SK-N-SH (cell line): ENCODE results near the gene BBIP1. TPM values are rescaled to one million over a fixed set of nuclear protein-coding genes. Genes with fewer than 3 reads are reported as not detected.

Source experiments
- CTCF ChIA-PET: fragments of 300-600, 350-600 bp; formaldehyde crosslinking; extraction: SDS; loops from one replicate; lab custom pipeline; 2021; lab: Yijun Ruan, JAX
- POLR2A ChIA-PET: fragments of 350-600 bp; sonication (Branson Sonifier 250); formaldehyde crosslinking; extraction: SDS; loops from one replicate; lab custom pipeline; 2020; ENCODE audit warnings: antibody characterized with exemption, inconsistent platforms; lab: Yijun Ruan, JAX
- DNase-seq: peaks from one replicate; pipeline ENCODE4 v3.0.0; 2012
- H2AFZ ChIP-seq: fragments of 200-600 bp; sonication (generic); 2 replicates; pipeline ENCODE4 v1.8.1; 2016; ENCODE audit warnings: antibody characterized with exemption, mild to moderate bottlenecking, low read depth
- H3F3A ChIP-seq: fragments of 200-600 bp; sonication (generic); replicated peaks from 2 replicates; pipeline ENCODE3; 2016; ENCODE audit warnings: antibody characterized with exemption, mild to moderate bottlenecking; ENCODE audit not compliant: insufficient read depth
- H3K27ac ChIP-seq, 2 experiments: fragments of 200-500 bp in 1 of 2; fragments of 200-600 bp in 1 of 2; sonication (Bioruptor generic) in 1 of 2; sonication (generic), shearing (Covaris generic) in 1 of 2; 2 replicates each; pipeline versions ENCODE4 v1.5.1 to v1.6.1; 2014 to 2016; ENCODE audit warnings: low read depth in 2 of 2, inconsistent platforms in 1 of 2, low read length in 1 of 2, mild to moderate bottlenecking in 1 of 2, mixed read lengths in 1 of 2
- H3K27me3 ChIP-seq: fragments of 200-600 bp; sonication (generic), shearing (Covaris generic); 2 replicates; pipeline ENCODE4 v1.6.1; 2016; ENCODE audit warnings: mixed run types; ENCODE audit not compliant: insufficient read depth
- H3K36me3 ChIP-seq, 2 experiments: fragments of 200-500 bp in 1 of 2; fragments of 200-600 bp in 1 of 2; sonication (Bioruptor generic) in 1 of 2; sonication (generic) in 1 of 2; replicated peaks in 1 of 2; 2 replicates each; pipeline versions ENCODE3 to v1.5.1; 2014 to 2016; ENCODE audit warnings: low read length in 1 of 2, mild to moderate bottlenecking in 1 of 2; ENCODE audit not compliant: insufficient read depth in 2 of 2, control insufficient read depth in 1 of 2
- H3K4me1 ChIP-seq, 2 experiments: fragments of 200-500 bp in 1 of 2; fragments of 200-600 bp in 1 of 2; sonication (Bioruptor generic) in 1 of 2; sonication (generic), shearing (Covaris generic) in 1 of 2; 2 replicates each; pipeline versions ENCODE4 v1.5.1 to v1.6.1; 2014 to 2016; ENCODE audit warnings: low read depth in 1 of 2, low read length in 1 of 2, mixed run types in 1 of 2; ENCODE audit not compliant: insufficient read depth in 2 of 2, control insufficient read depth in 1 of 2
- H3K4me2 ChIP-seq: fragments of 200-600 bp; sonication (generic), shearing (Covaris generic); 2 replicates; pipeline ENCODE4 v1.6.1; 2017; ENCODE audit warnings: mixed run types
- H3K4me3 ChIP-seq, 2 experiments: fragments of 200-500 bp in 1 of 2; fragments of 200-600 bp in 1 of 2; sonication (Bioruptor generic) in 1 of 2; sonication (generic), shearing (Covaris generic) in 1 of 2; 2 replicates each; pipeline versions ENCODE4 v1.5.1 to v1.8.1; 2014 to 2016; ENCODE audit warnings: low read depth in 2 of 2, inconsistent platforms in 1 of 2, low read length in 1 of 2, mild to moderate bottlenecking in 1 of 2, mixed read lengths in 1 of 2, moderate library complexity in 1 of 2
- H3K79me2 ChIP-seq: fragments of 200-600 bp; sonication (generic); 2 replicates; pipeline ENCODE4 v1.8.1; 2017; ENCODE audit warnings: mild to moderate bottlenecking; ENCODE audit not compliant: insufficient read depth
- H3K9ac ChIP-seq: fragments of 200-600 bp; sonication (generic); 2 replicates; pipeline ENCODE4 v1.6.1; 2017; ENCODE audit warnings: mixed run types
- H3K9me2 ChIP-seq: fragments of 200-600 bp; sonication (generic); 2 replicates; pipeline ENCODE4 v1.6.1; 2017; ENCODE audit warnings: mixed run types
- H3K9me3 ChIP-seq: fragments of 200-600 bp; sonication (generic); 2 replicates; pipeline ENCODE4 v1.6.1; 2017; ENCODE audit warnings: mixed run types, mild to moderate bottlenecking, moderate library complexity
- H4K20me1 ChIP-seq: fragments of 200-600 bp; sonication (generic); 2 replicates; pipeline ENCODE4 v1.6.1; 2017; ENCODE audit warnings: mild to moderate bottlenecking, mixed run types; ENCODE audit not compliant: insufficient read depth
- CHD2 ChIP-seq: fragments of 150-350 bp; IDR thresholded peaks from 2 replicates; pipeline ENCODE4 v1.6.1; 2018; ENCODE audit warnings: low read length; ENCODE audit not compliant: partially characterized antibody
- EP300 ChIP-seq, 2 experiments: IDR thresholded peaks; 2 replicates each; pipeline versions ENCODE4 v1.4.0 to v1.6.1; 2012; ENCODE audit warnings: borderline replicate concordance in 1 of 2, low read depth in 1 of 2, low read length in 1 of 2
- FOSL2 ChIP-seq: IDR thresholded peaks from 2 replicates; pipeline ENCODE4 v1.4.0; 2012; ENCODE audit warnings: low read depth, mild to moderate bottlenecking, moderate library complexity, borderline replicate concordance
- FOXM1 ChIP-seq: IDR thresholded peaks from 2 replicates; pipeline ENCODE4 v1.4.0; 2012; ENCODE audit warnings: low read depth, mild to moderate bottlenecking
- GABPA ChIP-seq: IDR thresholded peaks from 2 replicates; pipeline ENCODE4 v1.4.0; 2012; ENCODE audit warnings: low read depth, mild to moderate bottlenecking
- GATA2 ChIP-seq: sonication (generic); formaldehyde crosslinking; IDR thresholded peaks from 2 replicates; pipeline ENCODE4 v1.5.0; 2020; ENCODE audit warnings: mild to moderate bottlenecking, missing genetic modification reagents
- IRF3 ChIP-seq: fragments of 150-350 bp; IDR thresholded peaks from 2 replicates; pipeline ENCODE4 v1.6.1; 2016; ENCODE audit warnings: mild to moderate bottlenecking, low read depth, low read length
- MAX ChIP-seq: IDR thresholded peaks from 2 replicates; pipeline ENCODE4 v1.4.0; 2012; ENCODE audit warnings: low read depth
- MEF2A ChIP-seq: IDR thresholded peaks from 2 replicates; pipeline ENCODE4 v1.4.0; 2012; ENCODE audit warnings: low read depth, borderline replicate concordance
- MXI1 ChIP-seq: IDR thresholded peaks from 2 replicates; pipeline ENCODE4 v1.6.1; 2012; ENCODE audit warnings: mild to moderate bottlenecking, low read depth, low read length, improper control_type of control experiment
- NFIC ChIP-seq: IDR thresholded peaks from 2 replicates; pipeline ENCODE4 v1.4.0; 2012; ENCODE audit warnings: borderline replicate concordance
- REST ChIP-seq: IDR thresholded peaks from 2 replicates; pipeline ENCODE4 v1.6.1; 2012; ENCODE audit warnings: mild to moderate bottlenecking, low read depth, low read length, moderate library complexity
- RXRA ChIP-seq: IDR thresholded peaks from 2 replicates; pipeline ENCODE4 v1.4.0; 2012; ENCODE audit warnings: low read depth, mild to moderate bottlenecking, borderline replicate concordance
- SIN3A ChIP-seq: IDR thresholded peaks from 2 replicates; pipeline ENCODE4 v1.6.1; 2012; ENCODE audit warnings: low read depth, mild to moderate bottlenecking, low read length, moderate library complexity, borderline replicate concordance
- SMC3 ChIP-seq: IDR thresholded peaks from 2 replicates; pipeline ENCODE4 v1.6.1; 2012; ENCODE audit warnings: low read depth, low read length, improper control_type of control experiment
- TAF1 ChIP-seq: IDR thresholded peaks from 2 replicates; pipeline ENCODE4 v1.6.1; 2012; ENCODE audit warnings: low read depth, mild to moderate bottlenecking, low read length, moderate library complexity, borderline replicate concordance
- TCF12 ChIP-seq: IDR thresholded peaks from 2 replicates; pipeline ENCODE4 v1.4.0; 2012
- TEAD4 ChIP-seq: IDR thresholded peaks from 2 replicates; pipeline ENCODE4 v1.4.0; 2012; ENCODE audit warnings: mild to moderate bottlenecking, borderline replicate concordance; ENCODE audit not compliant: insufficient read depth
- USF2 ChIP-seq: fragments of 150-350 bp; IDR thresholded peaks from 2 replicates; pipeline ENCODE4 v1.6.1; 2017; ENCODE audit warnings: antibody characterized with exemption, low read length, low read depth, borderline replicate concordance
- ZBTB33 ChIP-seq: IDR thresholded peaks from 2 replicates; pipeline ENCODE4 v1.4.0; 2012; ENCODE audit warnings: low read depth, borderline replicate concordance
- WGBS: methylation state at CpG from one replicate; pipeline ENCODE4 v1.1.6; 2017; ENCODE audit warnings: low lambda C conversion rate; 5-methylcytosine and 5-hydroxymethylcytosine counted together
- polyA plus RNA-seq, 3 experiments: library from polyadenylated mRNA; depleted of rRNA; stranded (reverse); fragments of >200 nt; gene quantifications; 2 replicates each; pipeline ENCODE4 v1.2.3, GENCODE V29; 2012

BBIP1 gene
- polyA plus RNA-seq, 1 of the 3 experiments (the other 2 are of a cell fraction) = 16.2 TPM

- POLR2A ChIA-PET = no interaction called here
- no peak overlapping the region for H3K4me2 ChIP-seq
Measured at GRCh38 chr10:110959379-110960332, 40.7 kb upstream of the BBIP1 start.

More at GRCh38 chr10:110959379-110960332, 40.7 kb upstream of the BBIP1 start:
- Histone ChIP-seq H3F3A (no peaks in the 10 kb centered on the region), H3K9ac (no peak overlapping the region), H3K79me2 (peaks cover 95% of the 10 kb centered on the region), H2AFZ (no peak overlapping the region), H3K27me3 (no peaks in the 10 kb centered on the region), H3K9me2 (no peaks in the 10 kb centered on the region), H4K20me1 (peaks cover 68% of the 10 kb centered on the region), H3K9me3 (no peaks in the 10 kb centered on the region), H3K27ac (peak overlapping the region in 1 of 2 experiments; percentile 39; a peak in 1 of 4 replicates), H3K4me3 (no peak overlapping the region), H3K36me3 (peaks cover 2 to 8% of the 10 kb centered on the region in 2 experiments)
- CTCF ChIA-PET = interaction anchor here (1.0 kb wide), 1 partner anchor 18 kb away, joined by 3 read pairs; no protein-coding TSS in a partner anchor
- DNase-seq = no peak
- 72% methylated on average over 4 of the region's 4 CpGs for whole genome bisulfite sequencing
- TF ChIP-seq GABPA (no peak), TEAD4 (no peak), FOSL2 (no peak), SMC3 (no peak), EP300 (IDR thresholded peaks at IDR 0.05; ENCODE audit: borderline replicate concordance in 1 of 2, low read depth in 1 of 2, low read length in 1 of 2) (no peak), GATA2 (CRISPR knock-in tag) (no peak), NFIC (no peak), ZBTB33 (no peak), TCF12 (no peak), CHD2 (no peak), REST (no peak), IRF3 (no peak), RXRA (no peak), MXI1 (no peak), MAX (no peak), SIN3A (no peak), USF2 (no peak), TAF1 (no peak), MEF2A (no peak), FOXM1 (no peak)
- TF ChIP-seq, all 33 proteins: peak for 0
- no peaks in the 10 kb centered on the region; a peak in 1 of 4 replicates for H3K4me1 ChIP-seq
